NCI-H146 treated with DMSO at 0.1 percent for 48 hours (cell line): ENCODE data around the gene SLC25A26.
"Not testable (repeated sequence)": the region's sequence is repeated elsewhere in the genome, so short reads cannot be mapped to it uniquely, and the experiment has no call there.

Experiments
- DNase-seq: peaks from one replicate; lab custom pipeline; 2025; ENCODE audit not compliant: unreplicated experiment; lab: John Stamatoyannopoulos, UW

SLC25A26 gene

GRCh38 chr3:66268864-66269263 lies 48.1 kb downstream of the SLC25A26 start:
- no peak for DNase-seq

GRCh38 chr3:66269411-66269810 lies 48.6 kb downstream of the SLC25A26 start:
- DNase-seq: no peak

- DNase-seq: no peak
These were observed 49.5 kb downstream of the SLC25A26 start for GRCh38 chr3:66270288-66270687.

GRCh38 chr3:66270701-66271100 lies 49.9 kb downstream of the SLC25A26 start:
- no peak for DNase-seq

- no peak for DNase-seq
These were observed 50.4 kb downstream of the SLC25A26 start for GRCh38 chr3:66271231-66271630.

GRCh38 chr3:66272016-66272415 lies 51.2 kb downstream of the SLC25A26 start:
- DNase-seq: no peak

GRCh38 chr3:66274837-66275236 lies 54.0 kb downstream of the SLC25A26 start:
- not testable (repeated sequence) for DNase-seq

GRCh38 chr3:66276705-66277274 lies 56.0 kb downstream of the SLC25A26 start:
- peak; percentile 9 for DNase-seq

- no peak for DNase-seq
These were observed 58.4 kb downstream of the SLC25A26 start for GRCh38 chr3:66279168-66279567.

GRCh38 chr3:66280304-66280703 lies 59.5 kb downstream of the SLC25A26 start:
- no peak for DNase-seq

- not testable (repeated sequence) for DNase-seq
These were observed 71.1 kb downstream of the SLC25A26 start for GRCh38 chr3:66291922-66292321.

GRCh38 chr3:66297260-66297873 lies 76.6 kb downstream of the SLC25A26 start:
- DNase-seq: no peak

GRCh38 chr3:66297900-66298299 lies 77.1 kb downstream of the SLC25A26 start:
- no peak for DNase-seq

- no peak for DNase-seq
These were observed 77.8 kb downstream of the SLC25A26 start for GRCh38 chr3:66298591-66298990.

- not testable (repeated sequence) for DNase-seq
These were observed 78.3 kb downstream of the SLC25A26 start for GRCh38 chr3:66299085-66299484.

GRCh38 chr3:66299891-66300290 lies 79.1 kb downstream of the SLC25A26 start:
- no peak for DNase-seq

GRCh38 chr3:66302288-66302687 lies 81.5 kb downstream of the SLC25A26 start:
- DNase-seq: no peak

GRCh38 chr3:66303491-66303901 lies 82.7 kb downstream of the SLC25A26 start:
- no peak for DNase-seq

- DNase-seq: no peak
These were observed 83.5 kb downstream of the SLC25A26 start for GRCh38 chr3:66304293-66304692.

GRCh38 chr3:66306086-66306485 lies 85.3 kb downstream of the SLC25A26 start:
- DNase-seq: not testable (repeated sequence)

GRCh38 chr3:66306991-66307390 lies 86.2 kb downstream of the SLC25A26 start:
- not testable (repeated sequence) for DNase-seq

GRCh38 chr3:66312039-66312438 lies 91.2 kb downstream of the SLC25A26 start:
- DNase-seq: no peak

GRCh38 chr3:66314455-66314854 lies 93.7 kb downstream of the SLC25A26 start:
- DNase-seq: no peak
